HL-60 (cell line): Measurements from ENCODE around the gene MAGEA6.
"Not testable (repeated sequence)": the region's sequence is repeated elsewhere in the genome, so short reads cannot be mapped to it uniquely, and the experiment has no call there.

Experiments
- DNase-seq, 2 experiments: peaks; one replicate each; pipeline ENCODE4 v3.0.0-alpha.2; 2010 to 2020; ENCODE audit warnings: low read depth in 1 of 2, low spot score in 1 of 2
- H3K27ac ChIP-seq: fragments of 250-450 bp; sonication (Bioruptor Pico); replicated peaks from 2 replicates; pipeline ENCODE4 v1.5.1; 2020; ENCODE audit warnings: mild to moderate bottlenecking, moderate library complexity
- H3K27me3 ChIP-seq: fragments of 250-450 bp; sonication (Bioruptor Pico); 2 replicates; pipeline ENCODE4 v1.5.1; 2021; ENCODE audit warnings: mild to moderate bottlenecking, moderate library complexity; ENCODE audit not compliant: insufficient read depth, poor library complexity, severe bottlenecking
- H3K4me3 ChIP-seq: replicated peaks from 2 replicates; pipeline ENCODE4 v1.5.1; 2011; ENCODE audit warnings: mild to moderate bottlenecking, control low read depth, low read length; ENCODE audit not compliant: insufficient read depth
- CTCF ChIP-seq: IDR thresholded peaks from one replicate; pipeline ENCODE4 v1.5.1; 2011; ENCODE audit warnings: low read length, control low read depth, inconsistent platforms; ENCODE audit not compliant: insufficient read depth
- GABPA ChIP-seq: IDR thresholded peaks from 2 replicates; pipeline ENCODE4 v1.6.1; 2012; ENCODE audit warnings: low read depth
- POLR2AphosphoS5 ChIP-seq: IDR thresholded peaks from 2 replicates; pipeline ENCODE4 v1.6.1; 2012; ENCODE audit warnings: low read depth
- SPI1 ChIP-seq: IDR thresholded peaks from 2 replicates; pipeline ENCODE4 v1.6.1; 2012; ENCODE audit warnings: low read depth, mild to moderate bottlenecking, borderline replicate concordance
- TF ChIP-seq, protein P1 (sequence below): IDR thresholded peaks from 2 replicates; pipeline ENCODE4 v1.6.1; 2012; ENCODE audit warnings: low read depth; ENCODE audit not compliant: insufficient replicate concordance

The MAGEA6 gene

DNA sequence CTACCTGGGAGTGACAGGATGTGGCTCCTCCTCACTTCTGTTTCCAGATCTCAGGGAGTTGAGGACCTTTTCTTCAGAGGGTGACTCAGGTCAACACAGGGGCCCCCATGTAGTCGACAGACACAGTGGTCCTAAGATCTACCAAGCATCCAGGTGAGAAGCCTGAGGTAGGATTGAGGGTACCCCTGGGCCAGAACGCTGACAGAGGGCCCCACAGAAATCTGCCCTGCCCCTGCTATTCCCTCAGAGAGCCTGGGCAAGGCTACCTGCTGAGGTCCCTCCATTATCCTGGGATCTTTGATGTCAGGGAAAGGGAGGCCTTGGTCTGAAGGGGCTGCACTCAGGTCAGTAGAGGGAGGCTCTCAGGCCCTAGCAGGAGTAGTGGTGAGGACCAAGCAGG lies 34.4 kb downstream of the MAGEA6 start:
- peaks cover 2% of the 10 kb centered on the region for H3K27me3 ChIP-seq
- no peak overlapping the region for H3K27ac ChIP-seq
- no peak for TF ChIP-seq CTCF
- TF ChIP-seq, protein P1, sequence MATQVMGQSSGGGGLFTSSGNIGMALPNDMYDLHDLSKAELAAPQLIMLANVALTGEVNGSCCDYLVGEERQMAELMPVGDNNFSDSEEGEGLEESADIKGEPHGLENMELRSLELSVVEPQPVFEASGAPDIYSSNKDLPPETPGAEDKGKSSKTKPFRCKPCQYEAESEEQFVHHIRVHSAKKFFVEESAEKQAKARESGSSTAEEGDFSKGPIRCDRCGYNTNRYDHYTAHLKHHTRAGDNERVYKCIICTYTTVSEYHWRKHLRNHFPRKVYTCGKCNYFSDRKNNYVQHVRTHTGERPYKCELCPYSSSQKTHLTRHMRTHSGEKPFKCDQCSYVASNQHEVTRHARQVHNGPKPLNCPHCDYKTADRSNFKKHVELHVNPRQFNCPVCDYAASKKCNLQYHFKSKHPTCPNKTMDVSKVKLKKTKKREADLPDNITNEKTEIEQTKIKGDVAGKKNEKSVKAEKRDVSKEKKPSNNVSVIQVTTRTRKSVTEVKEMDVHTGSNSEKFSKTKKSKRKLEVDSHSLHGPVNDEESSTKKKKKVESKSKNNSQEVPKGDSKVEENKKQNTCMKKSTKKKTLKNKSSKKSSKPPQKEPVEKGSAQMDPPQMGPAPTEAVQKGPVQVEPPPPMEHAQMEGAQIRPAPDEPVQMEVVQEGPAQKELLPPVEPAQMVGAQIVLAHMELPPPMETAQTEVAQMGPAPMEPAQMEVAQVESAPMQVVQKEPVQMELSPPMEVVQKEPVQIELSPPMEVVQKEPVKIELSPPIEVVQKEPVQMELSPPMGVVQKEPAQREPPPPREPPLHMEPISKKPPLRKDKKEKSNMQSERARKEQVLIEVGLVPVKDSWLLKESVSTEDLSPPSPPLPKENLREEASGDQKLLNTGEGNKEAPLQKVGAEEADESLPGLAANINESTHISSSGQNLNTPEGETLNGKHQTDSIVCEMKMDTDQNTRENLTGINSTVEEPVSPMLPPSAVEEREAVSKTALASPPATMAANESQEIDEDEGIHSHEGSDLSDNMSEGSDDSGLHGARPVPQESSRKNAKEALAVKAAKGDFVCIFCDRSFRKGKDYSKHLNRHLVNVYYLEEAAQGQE, result no peak
- TF ChIP-seq GABPA, result no peak
- DNase-seq, result no peak
- H3K4me3 ChIP-seq, result no peak overlapping the region

DNA sequence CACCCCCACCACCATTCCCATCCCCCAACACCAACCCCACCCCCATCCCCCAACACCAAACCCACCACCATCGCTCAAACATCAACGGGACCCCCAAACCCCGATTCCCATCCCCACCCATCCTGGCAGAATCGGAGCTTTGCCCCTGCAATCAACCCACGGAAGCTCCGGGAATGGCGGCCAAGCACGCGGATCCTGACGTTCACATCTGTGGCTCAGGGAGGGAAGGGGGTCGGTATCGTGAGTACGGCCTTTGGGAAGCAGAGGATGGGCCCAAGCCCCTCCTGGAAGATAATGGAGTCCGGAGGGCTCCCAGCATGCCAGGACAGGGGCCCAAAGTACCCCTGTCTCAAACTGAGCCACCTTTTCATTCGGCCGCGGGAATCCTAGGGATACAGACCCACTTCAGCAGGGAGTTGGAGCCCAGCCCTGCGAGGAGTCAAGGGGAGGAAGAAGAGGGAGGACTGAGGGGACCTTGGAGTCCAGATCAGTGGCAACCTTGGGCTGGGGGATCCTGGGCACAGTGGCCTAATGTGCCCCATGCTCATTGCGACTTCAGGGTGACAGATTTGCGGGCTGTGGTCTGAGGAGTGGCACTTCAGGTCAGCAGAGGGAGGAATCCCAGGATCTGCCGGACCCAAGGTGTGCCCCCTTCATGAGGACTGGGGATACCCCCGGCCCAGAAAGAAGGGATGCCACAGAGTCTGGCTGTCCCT lies 35.2 kb downstream of the MAGEA6 start:
- H3K4me3 ChIP-seq, H3K27me3 ChIP-seq, DNase-seq, H3K27ac ChIP-seq: not testable (repeated sequence)

DNA sequence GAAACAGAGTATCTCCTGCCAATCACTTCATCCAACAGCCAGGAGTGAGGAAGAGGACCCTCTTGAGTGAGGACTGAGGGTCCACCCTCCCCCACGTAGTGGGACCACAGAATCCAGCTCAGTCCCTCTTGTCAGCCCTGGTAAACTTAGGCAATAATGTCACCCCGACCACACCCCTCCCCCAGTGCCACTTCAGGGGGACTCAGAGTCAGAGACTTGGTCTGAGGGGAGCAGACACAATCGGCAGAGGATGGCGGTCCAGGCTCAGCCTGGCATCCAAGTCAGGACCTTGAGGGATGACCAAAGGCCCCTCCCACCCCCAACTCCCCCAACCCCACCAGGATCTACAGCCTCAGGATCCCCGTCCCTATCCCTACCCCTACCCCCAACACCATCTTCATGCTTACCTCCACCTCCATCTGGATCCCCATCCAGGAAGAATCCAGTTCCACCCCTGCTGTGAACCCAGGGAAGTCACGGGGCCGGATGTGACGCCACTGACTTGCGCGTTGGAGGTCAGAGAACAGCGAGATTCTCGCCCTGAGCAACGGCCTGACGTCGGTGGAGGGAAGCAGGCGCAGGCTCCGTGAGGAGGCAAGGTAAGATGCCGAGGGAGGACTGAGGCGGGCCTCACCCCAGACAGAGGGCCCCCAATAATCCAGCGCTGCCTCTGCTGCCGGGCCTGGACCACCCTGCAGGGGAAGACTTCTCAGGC lies 36.1 kb downstream of the MAGEA6 start, which contains the start of the genes CSAG1 and MAGEA12:
Gene CSAG1 (minus strand): TSS at position 461 of the 715 bp plus-strand sequence. CDS start 1,261 bp downstream, outside the sequence.
Gene MAGEA12 (plus strand): TSS at position 497 of the 715 bp plus-strand sequence. CDS start 2,405 bp downstream, outside the sequence.
- Histone ChIP-seq H3K27me3 (no peaks in the 10 kb centered on the region), H3K27ac (no peak within 1 kb of the TSS), H3K4me3 (no peak within 1 kb of the TSS)
- no peak for DNase-seq
- TF ChIP-seq POLR2AphosphoS5, result no peak
- no peak for TF ChIP-seq CTCF
- TF ChIP-seq GABPA, result no peak
- TF ChIP-seq, protein P1, result no peak
- no peak for TF ChIP-seq SPI1

- Histone ChIP-seq H3K27ac (no peak overlapping the region), H3K27me3 (no peaks in the 10 kb centered on the region), H3K4me3 (no peak overlapping the region)
- no peak for TF ChIP-seq POLR2AphosphoS5
- TF ChIP-seq SPI1, result no peak
- TF ChIP-seq CTCF, result no peak
- no peak for TF ChIP-seq GABPA
- TF ChIP-seq, protein P1, result no peak
- no peak for DNase-seq
These were observed 44.1 kb downstream of the MAGEA6 start for GRCh38 chrX:152725409-152725808.
